GM12873 (cell line): ENCODE data around the gene MYL4.

Experiments used
- TF ChIP-seq, protein P1 (sequence below): IDR thresholded peaks from 2 replicates; pipeline ENCODE4 v1.5.1; 2012; ENCODE audit warnings: low read depth, mild to moderate bottlenecking, moderate library complexity, low read length, control low read depth; ENCODE audit not compliant: insufficient read depth; ENCODE audit errors: missing control alignments

The MYL4 gene

DNA sequence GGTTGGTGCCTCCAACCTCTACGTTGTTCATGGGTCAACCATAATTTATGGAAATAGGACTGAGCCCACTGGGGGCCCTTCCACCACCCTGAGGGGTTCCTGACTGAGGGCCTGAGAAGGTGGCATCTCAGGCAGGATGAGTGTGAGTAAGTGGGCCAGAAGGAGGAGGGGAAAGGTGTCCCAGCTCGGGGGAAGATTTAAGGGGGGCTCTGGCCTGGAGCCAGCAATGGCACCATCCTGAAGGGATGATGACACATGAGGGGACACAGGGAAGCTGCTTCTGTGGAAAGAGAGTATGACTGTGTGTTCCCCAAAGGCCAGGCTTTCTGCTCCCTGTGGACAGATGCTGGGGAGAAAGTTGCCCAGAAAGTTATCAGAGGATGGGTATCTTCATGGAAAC, 18.7 kb downstream of the MYL4 start:
- TF ChIP-seq, protein P1, sequence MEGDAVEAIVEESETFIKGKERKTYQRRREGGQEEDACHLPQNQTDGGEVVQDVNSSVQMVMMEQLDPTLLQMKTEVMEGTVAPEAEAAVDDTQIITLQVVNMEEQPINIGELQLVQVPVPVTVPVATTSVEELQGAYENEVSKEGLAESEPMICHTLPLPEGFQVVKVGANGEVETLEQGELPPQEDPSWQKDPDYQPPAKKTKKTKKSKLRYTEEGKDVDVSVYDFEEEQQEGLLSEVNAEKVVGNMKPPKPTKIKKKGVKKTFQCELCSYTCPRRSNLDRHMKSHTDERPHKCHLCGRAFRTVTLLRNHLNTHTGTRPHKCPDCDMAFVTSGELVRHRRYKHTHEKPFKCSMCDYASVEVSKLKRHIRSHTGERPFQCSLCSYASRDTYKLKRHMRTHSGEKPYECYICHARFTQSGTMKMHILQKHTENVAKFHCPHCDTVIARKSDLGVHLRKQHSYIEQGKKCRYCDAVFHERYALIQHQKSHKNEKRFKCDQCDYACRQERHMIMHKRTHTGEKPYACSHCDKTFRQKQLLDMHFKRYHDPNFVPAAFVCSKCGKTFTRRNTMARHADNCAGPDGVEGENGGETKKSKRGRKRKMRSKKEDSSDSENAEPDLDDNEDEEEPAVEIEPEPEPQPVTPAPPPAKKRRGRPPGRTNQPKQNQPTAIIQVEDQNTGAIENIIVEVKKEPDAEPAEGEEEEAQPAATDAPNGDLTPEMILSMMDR: no peak

DNA sequence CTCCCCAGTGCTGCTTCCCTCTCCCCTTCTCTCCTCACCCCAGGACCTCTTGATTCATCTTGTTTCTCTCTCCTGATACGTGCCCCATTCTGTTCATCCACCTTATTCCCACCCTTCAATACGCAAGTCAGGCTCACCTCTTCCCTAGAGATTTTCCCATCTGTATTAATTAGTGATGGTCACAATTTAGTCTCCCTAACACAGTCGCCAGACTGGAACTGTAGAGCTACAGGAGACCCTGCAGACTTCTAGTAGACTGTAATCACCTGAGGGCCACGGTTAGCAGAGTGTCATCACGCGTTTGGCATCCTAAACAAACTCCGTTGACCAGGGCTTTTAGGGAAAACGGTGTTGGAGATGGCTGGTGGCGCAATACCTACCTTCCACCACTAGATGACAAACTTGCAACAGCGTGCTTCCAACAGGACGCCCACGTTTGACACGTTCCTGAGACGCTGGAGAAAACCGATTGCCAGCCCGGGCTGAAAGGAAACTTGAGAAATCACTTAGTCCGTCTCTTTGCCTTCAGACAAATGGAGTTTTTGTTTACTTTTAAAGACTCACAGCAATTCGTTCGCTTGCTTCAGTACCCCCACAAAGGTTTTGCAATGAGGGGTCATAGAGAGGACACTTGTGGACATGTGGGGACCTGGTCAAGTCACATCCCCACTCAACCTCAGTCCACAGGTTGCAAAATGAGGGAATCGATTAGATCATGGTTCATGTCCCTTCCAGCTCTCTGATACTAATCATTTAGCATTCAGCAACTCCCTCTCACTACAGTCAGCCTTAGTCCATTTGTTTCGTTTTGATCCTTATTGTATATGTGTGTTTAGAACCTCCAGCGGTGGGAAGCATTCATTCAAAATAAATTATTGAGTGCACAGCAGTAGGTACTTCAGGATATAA, 20.6 kb downstream of the MYL4 start:
- TF ChIP-seq, protein P1: peak; percentile 100

DNA sequence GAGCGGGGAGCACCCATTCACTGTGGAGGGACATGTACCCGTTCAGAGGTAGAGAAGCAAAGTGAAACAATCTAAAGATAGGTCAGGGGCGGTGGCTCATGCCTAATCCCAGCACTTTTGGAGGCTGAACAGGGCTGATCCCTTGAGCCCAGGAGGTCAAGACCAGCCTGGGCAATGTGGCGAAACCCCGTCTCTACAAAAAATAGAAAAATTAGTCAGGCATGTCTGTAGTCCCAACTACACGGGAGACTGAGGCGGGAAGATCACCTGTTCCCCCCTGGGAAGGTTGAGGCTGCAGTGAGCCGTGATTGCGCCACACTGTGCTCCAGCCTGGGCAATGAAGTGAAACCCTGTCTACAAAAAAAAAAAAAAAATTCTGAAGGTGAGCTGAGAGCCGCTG, 21.7 kb downstream of the MYL4 start:
- TF ChIP-seq, protein P1: no peak

DNA sequence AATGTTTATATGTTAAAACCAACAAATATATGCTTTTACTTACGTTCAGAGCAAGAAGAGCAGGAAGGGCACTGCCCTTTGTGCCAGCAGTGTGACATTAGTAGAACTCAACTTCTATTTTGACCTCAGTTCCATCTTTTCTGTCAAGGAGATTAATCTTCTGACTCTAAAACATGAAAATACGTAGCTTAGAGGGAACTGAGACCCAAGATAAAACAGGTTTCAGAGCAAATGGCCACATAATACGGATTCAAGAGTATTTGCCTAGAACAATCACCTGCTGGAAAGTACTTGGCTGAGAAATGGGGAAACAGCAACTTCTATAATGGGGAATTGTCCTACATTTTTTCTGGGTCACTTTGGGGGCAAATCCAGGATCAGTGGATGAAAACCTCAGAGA, 22.2 kb downstream of the MYL4 start:
- TF ChIP-seq, protein P1: no peak

DNA sequence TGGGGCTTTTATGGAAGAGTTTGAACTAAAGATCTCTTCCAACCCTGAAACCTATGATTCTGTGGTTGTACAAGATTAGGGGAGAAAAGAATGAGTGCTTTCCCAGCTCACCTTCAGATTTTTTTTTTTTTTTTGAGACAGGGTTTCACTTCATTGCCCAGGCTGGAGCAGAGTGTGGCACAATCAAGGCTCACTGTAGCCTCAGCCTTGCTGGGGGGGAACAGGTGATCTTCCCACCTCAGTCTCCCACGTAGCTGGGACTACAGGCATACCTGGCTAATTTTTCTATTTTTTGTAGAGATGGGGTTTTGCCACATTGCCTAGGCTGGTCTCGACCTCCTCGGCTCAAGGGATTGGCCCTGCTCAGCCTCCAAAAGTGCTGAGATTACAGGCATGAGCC, 22.7 kb downstream of the MYL4 start:
- TF ChIP-seq, protein P1: no peak

DNA sequence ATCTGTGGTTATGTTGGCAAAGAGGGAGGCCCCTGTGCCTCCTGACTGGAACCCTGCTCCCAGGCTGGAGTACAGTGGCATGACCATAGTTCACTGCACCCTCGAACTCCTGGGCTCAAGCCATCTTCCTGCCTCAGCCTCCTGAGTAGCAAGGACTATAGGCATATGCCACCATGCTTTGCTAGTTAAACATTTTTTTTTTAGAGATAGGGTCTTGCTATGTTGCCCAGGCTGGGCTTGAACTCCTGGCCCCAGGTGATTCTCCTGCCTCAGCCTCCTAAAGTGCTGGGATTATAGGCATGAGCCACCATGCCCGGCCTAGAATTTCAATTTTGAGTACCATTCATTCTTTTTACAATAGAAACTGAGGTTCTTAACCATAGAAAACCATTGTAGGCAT, 23.3 kb downstream of the MYL4 start:
- TF ChIP-seq, protein P1: no peak

DNA sequence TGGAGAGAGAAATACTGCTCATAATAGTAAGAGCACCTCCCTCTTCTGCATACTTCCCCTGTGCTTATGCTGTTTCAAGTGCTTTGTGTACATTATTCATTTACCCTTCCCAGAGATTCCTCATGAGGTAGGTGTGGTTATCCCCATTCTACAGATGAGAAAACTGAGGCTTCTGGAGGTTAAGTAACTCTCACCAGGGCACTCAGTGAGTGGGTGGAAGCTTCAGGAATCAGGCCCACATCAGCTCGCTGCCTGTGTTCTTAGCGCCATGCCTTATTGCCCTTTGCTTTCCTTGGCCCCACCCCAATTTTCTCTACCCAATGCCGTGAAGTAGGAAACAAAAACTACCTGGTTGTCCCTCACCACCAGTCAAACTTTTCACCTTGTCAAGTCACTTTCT, 26.4 kb downstream of the MYL4 start:
- TF ChIP-seq, protein P1: no peak
